Measurements from ENCODE around the gene TLK2. TPM values are rescaled to one million over a fixed set of nuclear protein-coding genes. Genes with fewer than 3 reads are reported as not detected.

TLK2 gene
- polyA plus RNA-seq, 3 donors = 70.4 to 77.2 (median 73.3) TPM

DNA sequence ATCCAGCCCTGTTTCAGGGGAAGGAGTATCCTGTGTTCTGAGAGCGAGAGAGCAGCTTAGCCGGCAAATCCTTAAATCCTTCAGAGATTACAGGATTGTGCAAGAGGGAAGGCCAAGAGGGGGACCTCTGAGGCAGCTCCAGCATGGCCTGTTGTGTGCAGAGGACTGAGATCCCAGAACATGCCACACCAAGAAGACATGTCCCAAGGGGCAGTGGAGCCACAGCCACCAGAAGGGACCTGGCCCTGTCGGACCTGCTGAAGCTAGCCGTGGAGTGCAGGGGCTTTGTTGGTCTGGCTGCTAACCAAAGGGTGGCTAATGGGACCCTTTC lies 147.2 kb downstream of the TLK2 start:
- DNase-seq (ENCODE audit: low read depth in 3 of 3, low spot score in 2 of 3) = no peak

DNA sequence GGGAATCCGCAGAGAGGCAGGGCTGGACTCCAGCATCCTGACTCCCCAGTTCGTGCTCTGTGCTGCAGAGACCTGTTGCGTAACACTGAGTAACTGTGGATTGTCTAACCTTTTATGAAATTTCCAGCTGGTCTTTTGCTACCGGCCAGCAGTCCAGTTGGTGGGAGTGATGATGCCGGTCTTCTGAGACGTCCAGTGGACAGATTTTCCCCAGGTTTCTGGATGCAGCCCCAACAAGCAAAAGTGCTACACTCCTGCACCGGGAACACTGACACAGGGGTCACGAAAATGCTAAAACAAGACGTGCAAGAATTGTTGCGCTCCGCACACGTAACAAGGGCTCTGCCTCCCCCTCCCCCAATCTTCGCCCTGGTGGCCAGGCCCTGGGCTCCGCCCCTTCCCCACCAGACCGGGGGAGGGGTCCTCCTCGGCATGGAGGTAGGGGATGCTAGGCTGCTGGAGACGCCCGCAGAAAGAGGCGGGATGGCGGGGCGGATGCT lies 148.1 kb downstream of the TLK2 start:
- DNase-seq (ENCODE audit: low read depth in 3 of 3, low spot score in 2 of 3) = peak; percentile 40 to 71 (median 63)

DNA sequence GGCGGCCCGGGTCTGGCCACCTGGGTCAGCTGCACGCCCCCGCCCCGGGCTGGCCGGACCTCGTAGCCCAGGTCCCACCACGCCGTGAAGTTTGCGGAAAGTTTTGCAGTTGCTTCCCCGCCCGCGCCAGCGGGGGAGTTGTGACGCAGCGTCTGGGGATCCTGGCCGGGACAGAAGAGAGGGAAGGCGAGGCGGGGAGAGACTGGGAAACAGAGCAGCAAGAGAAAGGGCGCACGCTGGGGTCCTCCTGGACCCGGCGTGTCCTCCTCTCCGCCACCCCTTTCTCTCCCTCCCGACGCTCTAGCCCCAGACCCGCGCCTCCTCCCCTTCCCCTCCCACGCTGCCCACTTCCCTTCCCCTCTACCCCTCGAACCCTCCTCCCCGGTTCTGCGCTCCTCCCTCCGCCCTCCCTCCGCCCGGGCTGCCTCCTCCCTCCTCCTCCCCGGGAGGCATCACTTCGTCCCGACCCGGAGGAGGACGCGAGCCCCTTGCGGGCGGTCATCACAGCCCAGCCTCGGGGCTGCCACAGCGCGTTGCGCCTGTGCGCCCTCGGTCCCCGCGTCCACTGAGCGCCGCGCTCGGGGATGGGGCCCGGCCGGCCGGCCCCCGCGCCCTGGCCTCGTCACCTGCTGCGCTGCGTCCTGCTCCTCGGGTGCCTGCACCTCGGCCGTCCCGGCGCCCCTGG lies 148.7 kb downstream of the TLK2 start, which contains the start of gene MRC2:
TSS of gene MRC2 (plus strand) at position 452 of the 685 bp plus-strand sequence. CDS start at position 585, 133 bp downstream.
- DNase-seq (ENCODE audit: low read depth in 3 of 3, low spot score in 2 of 3) = peak in 2 of 3 donors; percentile 48 to 64

DNA sequence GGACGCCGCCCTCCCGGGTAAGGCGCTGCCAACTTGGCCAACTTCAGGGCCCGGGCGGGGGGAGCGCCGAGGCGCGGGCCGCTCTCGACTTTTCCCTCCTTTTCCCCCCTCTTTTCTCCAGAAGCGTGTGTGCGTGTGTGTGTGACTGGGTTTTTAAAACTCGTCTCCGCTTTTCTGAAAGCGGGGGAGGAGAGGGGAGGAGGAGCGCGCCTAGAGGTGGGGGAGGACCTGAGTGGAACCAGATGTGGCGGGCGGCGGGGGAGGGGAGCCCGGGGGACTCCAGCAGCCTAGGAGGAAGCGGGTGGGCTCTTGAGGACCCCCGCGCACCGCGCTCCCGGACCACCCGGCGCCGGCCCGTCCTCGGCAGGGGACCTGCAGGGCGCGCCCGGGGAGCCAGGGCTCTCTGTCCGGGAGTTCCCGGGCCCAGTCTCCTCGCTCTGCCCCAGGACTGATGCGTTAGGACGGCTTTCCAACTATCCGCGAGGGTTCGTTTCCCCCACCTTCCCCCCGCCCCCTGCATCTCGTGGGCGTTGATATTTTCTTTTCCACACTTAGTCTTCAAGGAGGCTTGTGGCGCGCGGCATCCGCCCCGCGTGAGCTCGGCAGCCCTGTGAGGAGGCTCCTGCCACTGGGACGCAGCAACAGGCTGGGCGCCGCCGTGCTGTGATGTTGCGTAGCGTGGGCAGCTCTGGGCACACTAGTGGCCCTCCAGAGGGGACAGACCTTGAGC lies 149.4 kb downstream of the TLK2 start:
- peak in 1 of 3 donors; percentile 68 for DNase-seq (ENCODE audit: low read depth in 3 of 3, low spot score in 2 of 3)

DNA sequence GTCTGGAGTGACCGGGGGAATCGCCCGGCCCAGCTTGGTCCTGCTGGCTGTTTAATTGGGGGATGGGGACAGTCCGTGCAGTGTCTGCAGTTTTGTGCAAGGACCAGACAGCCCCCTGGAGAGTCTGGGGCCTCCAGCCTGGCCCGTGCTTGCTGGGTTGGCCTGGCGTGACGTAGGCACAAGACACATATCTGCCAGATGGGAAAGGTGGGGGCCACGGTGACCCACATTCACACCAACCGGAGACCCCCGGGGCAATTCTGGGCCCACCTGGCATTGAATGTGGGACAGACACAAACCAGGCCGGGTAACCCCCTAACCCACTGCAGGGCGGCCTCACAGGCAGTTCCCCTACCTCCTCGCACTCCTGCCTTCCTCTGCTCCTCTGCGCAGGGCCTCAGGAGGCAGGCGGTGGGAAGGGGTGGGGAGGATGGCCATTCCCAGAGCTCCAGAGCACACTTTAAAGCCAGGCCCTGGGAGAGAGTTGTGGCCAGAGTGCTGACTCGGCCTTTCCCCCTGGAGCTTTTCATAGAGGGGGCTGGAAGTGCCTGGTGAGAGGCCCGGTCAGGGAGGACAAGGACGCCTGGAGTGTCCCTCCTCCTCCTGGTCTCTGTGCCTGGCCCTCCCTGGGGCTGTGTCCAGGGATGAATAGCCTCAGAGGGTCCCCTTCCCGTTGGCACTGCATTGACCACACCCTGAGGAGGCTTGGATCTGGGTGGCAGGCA lies 150.4 kb downstream of the TLK2 start:
- DNase-seq (ENCODE audit: low read depth in 3 of 3, low spot score in 2 of 3) = no peak

DNA sequence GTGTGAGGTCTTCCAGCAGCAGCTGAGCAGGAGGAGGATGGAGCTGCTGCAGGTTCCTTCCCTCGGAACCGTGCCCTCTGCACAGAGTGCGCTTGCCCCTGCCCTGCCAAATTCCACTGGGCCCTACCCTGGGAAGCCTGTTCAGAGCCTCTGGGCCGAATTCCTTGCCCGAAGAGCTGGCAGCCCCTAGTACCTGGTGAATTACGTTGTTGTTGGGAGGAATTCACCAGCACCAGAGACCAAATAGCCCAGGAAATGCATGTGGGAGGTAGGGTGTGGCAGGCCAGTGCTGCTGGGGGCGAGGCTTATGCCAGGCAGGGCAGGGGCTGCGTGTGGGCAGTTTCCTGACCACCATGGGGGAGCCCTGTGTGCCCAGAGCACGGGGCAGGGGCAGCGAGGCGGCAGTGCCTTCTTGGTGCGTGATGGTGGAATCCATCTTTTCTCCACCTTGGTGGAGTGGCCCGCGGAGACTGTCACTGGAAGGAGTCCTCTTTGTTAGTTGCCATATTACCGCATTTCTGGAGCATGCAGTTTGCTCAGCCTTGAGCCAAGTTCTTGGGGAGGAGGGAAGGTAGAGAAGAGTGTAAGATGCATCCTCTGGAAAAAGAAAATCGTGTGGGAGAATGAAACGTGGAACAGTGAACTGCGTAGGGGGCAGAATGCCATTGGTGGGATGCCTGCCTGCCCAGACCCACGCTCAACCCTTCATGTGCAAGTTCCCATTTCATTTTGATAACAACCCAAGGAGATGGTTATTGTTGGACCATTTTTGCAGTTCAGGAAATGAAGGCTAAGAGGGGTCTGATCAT lies 151.1 kb downstream of the TLK2 start:
- no peak for DNase-seq (ENCODE audit: low read depth in 3 of 3, low spot score in 2 of 3)

DNA sequence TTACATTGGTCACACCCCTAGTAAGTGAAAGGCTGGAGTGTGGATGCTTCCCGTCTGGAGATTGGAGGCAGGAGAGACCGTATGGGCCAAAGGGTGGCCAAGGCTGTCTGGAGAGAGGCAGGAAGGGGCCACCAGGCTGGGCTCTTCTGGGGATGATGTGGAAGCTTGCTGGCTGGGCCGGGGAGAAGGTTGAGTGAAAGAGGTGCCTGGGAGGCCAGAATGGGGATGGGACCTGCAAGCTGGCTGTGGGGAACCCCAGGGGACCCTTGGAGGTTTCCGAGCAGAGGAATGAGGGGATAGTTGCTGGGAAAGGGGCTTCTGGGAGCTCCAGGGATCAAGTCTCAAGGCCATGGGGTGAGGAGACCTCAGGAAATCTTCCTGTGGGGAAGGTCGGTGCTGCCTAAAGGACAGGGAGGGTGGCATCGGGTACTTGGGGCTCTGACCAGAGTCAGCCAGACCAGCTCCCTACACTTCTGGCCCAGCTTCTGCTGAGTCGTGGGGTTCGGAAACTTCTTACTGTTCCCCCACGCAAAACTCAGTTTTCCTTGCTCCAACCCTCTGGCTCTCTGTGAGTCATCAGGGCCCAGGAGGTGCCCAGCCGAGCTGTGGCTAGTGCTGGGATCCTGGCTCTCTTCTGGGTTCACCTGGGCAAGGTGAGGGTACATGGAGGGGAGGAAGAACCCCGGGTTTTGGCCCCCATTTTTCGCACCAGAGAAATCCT lies 151.9 kb downstream of the TLK2 start:
- no peak for DNase-seq (ENCODE audit: low read depth in 3 of 3, low spot score in 2 of 3)

DNA sequence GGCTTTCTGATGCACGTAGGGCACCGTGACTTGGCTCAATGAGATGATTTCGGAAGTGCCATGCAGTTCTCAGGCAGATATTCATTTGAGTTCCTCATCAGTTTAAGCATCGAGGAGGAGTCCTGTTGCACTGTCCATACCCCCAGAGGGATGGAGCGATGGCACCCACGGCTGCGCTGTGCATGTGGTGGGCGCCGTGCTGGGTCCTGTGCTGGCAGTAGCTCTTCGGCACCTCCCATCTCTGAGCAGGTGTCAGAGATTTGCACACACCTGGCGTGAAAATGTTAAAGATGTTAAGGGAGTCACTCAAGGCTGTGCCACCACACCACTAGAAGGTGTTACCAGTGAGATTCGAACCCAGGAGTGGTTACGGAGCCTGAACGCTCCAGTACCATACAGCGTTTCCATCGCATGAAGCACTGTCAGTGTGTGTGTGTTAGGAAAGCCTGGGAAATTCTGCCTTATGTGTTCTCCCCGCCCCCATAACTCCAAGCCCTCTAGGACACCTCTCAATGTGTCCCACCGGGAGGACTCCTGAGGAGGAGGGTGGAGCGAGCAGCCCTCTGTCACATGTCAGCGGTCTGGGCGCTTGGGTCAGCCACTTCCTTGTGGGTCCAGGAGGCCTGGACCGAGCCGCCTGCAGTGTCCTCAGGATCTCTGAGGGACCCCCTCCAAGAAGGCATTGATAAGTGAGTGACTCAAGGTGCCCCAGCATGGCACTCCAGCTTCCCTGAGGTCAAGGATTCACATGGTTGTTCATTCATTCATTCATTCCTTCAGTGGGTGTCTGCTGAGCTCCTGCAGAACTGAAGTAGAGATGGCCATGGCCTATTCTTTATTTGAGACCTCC lies 152.7 kb downstream of the TLK2 start:
- no peak for DNase-seq (ENCODE audit: low read depth in 3 of 3, low spot score in 2 of 3)

DNA sequence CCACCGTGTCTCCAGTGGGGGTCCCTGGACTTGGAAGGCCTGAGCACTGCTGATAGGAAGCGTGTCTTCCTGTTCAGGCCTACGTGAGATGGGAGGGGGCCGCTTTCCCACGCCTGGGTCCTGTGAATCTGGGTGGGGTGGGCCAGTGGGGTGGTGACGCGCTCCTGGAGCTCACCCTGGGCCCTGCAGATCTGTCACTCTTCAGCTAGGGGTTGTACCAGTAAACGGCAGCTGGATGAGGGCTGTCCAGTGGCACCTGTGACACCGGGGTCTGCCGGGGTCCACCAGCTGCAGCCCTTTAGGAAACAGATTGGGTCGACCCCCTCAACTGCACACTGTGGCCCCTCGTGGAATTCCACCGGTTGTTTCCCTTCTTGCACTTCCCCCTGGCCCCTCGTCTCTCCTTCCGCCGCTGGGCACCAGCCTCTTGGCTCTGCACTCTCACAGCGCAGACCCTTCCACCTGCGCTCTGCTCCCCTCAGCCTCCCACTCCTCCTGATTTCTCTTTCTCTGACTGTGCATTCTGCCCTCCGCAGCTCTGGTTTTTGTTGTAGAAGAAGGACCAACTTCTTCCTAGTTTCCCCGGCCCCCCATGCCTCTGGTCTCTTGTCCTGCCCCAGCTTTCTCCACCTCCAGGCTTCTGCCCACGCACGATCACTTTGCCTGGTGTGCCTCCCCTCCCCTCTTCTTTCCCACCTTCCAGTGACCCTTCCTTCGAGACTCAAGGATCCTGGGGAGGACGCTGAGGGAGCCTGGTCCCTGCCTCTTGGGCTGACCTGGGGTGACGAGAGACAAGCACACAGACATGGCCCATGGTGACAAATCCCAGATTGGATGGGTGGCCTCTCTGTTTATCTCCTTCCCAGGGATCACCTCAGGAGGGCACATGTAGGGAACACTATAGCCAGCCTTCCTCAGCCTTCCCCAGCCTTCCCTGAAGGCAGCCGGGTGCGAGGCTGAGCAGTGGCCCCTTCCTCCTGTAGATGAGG lies 153.6 kb downstream of the TLK2 start:
- DNase-seq (ENCODE audit: low read depth in 3 of 3, low spot score in 2 of 3) = no peak

DNA sequence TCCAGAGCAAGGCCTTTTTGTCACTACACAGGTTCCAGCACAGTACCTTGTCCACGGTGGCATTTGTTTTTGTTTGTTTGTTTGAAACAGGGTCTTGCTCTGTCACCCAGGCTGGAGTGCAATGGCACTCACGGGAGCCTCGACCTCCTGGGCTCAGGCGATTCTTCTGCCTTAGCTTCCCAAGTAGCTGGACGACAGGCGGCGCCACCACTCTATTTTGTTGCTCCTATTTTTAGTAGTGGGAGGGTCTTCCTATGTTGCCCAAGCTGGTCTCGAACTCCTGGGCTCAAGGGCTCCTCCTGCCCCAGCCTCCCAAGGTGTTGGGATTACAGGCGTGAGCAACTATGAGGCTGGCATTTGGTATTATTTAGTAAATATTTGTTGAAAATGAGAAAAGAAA lies 159.2 kb downstream of the TLK2 start:
- DNase-seq (ENCODE audit: low read depth in 3 of 3, low spot score in 2 of 3) = no peak

DNA sequence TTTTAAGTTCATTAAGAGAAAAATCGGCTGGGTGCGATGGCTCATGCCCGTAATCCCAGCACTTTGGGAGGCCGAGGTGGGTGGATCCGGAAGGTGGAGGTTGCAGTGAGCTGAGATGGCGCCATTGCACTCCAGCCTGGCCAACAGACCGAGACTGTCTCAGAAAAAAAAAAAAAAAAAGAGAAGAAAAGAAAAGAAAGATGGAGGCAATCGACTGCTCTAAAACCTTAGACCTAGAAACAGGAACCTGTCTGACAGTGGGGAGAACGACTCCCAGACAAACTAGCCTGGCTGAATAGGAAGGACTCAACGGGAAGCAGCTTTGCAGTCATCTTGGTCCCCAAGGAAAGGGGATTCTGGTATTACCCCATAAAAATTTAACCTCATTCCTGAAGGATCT lies 162.5 kb downstream of the TLK2 start:
- no peak for DNase-seq (ENCODE audit: low read depth in 3 of 3, low spot score in 2 of 3)

DNA sequence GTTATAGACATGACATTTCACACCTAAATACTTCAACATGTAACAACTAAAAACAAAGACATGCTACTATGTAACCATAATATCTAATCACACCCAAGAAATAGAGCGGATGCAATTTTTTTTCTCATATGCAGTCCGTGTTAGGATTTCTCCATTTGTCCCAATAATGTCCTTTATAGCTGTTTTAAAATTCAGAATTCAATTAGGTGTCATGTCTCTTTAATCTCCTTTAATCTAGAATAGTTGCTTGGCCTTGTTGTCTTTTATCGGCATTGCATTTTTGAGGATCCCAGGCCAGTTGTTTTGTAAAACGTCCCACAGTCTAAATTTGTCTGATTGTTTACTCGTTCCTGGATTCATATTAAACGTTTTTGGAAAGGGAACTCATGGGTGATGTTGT lies 163.3 kb downstream of the TLK2 start:
- no peak for DNase-seq (ENCODE audit: low read depth in 3 of 3, low spot score in 2 of 3)

DNA sequence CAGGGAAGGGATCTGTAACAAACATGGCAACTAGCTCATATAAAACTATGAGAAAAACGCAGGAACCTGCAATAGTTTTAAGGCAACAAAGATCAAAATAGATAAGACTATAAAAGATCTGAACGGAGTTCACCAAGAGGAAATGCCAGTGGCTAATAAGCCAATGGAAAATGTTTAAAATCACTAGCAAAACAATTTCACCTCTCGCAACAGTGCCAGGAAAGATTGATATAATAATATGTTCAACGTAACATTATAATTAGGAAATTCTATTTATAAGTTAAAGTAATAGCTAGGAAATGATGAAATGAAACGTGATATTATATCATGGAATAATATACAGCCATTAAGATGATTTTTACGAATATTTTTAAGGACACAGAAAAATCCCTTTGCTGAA lies 164.9 kb downstream of the TLK2 start:
- no peak for DNase-seq (ENCODE audit: low read depth in 3 of 3, low spot score in 2 of 3)

DNA sequence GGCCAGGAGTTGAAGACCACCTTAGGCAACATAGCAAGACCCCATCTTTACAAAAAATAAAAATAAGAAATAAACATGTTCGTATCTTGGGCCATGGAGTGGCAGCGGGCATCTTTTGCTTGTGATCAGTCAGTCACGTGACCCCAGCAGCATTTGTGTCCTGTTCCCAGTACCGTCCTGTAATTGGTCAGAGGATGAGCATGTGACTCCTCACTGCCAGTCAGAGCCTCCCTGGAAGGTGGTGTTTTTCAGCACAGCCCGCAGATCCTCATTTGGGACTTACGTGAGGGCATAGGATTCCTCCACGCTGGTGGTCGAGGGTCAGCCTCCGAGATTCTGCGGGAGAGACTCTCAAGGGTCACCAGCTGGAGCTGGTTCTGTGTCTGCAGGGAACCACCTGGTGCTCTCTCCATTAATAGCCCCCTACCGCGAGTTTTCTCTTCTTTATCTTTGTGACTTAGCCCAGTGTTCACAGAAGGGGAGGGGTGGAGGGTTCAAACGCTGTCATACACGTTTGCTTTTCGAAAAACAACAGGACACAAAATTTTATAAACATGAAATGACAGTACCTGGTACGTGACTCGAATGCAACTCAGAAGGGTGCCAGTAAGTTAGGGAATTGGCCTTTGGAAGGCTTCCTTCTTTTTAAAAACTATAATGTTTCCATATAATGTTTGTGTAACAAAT lies 166.0 kb downstream of the TLK2 start:
- DNase-seq (ENCODE audit: low read depth in 3 of 3, low spot score in 2 of 3) = no peak

DNA sequence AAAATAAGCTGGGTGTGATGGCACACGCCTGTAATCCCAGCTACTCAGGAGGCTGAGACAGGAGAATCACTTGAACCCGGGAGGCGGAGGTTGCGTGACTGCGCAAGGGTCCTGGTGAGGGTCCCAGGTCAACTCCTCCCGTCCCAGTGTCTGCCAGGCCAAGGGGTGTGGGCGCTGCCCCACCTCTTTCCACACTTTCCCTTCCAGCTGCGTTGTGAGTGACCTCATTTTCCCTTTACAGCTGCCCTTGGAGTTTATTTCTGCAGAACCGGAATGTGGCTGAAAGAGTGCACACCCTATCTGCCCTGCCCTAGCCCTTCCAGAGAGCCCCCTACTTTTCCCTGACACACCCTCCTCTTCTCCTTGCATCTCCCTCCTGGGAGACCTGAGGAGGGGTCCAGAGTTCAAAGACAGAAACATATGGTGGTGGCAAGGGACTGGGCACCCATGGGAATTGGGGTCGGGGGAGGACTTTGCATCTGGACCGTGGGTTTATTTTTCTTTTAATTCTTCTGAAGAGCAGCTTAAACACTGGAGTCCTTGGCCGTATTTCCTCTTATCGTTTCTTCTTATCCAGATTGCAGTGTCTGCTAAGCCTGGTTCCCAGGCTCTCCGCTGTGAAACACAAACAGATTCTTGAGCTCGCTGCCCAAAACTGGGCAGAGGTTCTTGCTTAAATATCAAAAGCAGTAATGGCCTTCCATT lies 169.8 kb downstream of the TLK2 start:
- no peak for DNase-seq (ENCODE audit: low read depth in 3 of 3, low spot score in 2 of 3)

DNA sequence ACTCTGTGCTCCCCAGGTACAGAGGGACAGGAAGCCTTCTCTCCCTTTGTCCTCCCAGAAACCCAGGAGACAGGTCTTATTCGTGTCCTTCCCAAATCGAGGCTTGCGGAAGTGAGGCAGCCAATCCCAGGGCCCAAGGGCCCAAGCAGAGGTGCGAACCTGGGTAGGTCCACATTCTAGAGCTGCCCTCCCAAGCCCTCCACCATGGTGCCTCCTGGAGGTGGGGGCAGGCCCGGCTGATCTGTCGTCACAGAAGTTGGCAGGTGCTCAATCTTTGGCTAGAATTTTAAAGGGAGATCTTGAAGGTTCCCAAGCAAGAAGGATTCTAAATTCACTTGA lies 170.3 kb downstream of the TLK2 start:
- no peak for DNase-seq (ENCODE audit: low read depth in 3 of 3, low spot score in 2 of 3)

DNA sequence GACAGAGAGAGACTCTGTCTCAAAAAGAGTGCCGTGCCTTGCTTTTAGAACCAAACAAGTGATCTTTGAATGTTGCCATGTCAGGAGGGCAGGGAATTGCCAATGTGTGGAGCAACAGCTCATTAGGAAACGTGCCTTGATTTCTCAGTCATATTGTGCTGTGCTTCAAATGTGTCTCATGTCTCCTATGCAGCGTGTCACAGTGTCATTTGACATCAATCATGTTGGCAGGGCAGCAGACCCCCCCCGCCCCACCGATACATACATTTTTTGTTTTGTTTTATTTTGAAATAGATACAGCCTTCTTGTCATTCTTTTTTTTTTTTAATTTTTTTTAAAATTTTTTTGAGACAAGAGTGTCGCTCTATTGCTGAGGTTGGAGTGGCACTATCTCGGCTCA lies 170.9 kb downstream of the TLK2 start:
- DNase-seq (ENCODE audit: low read depth in 3 of 3, low spot score in 2 of 3) = no peak
